H9 (cell line): ENCODE data around the gene EPS8L3. TPM values are rescaled to one million over a fixed set of nuclear protein-coding genes. Genes with fewer than 3 reads are reported as not detected.

Experiments
- DNase-seq: peaks from one replicate; pipeline ENCODE4 v3.0.0-alpha.2; 2017
- H2AFZ ChIP-seq: one replicate; pipeline ENCODE4 v1.6.1; 2013; ENCODE audit warnings: mild to moderate bottlenecking, low read length, control low read depth, moderate library complexity
- H2AK5ac ChIP-seq: 2 replicates; pipeline ENCODE4 v1.6.1; 2013; ENCODE audit warnings: low read length, control low read depth, mixed read lengths; ENCODE audit not compliant: insufficient read length
- H2BK120ac ChIP-seq: one replicate; pipeline ENCODE4 v1.6.1; 2013; ENCODE audit warnings: low read depth, mild to moderate bottlenecking, low read length, control low read depth, inconsistent platforms; ENCODE audit not compliant: poor library complexity, severe bottlenecking
- H2BK12ac ChIP-seq: 2 replicates; pipeline ENCODE4 v1.6.1; 2013; ENCODE audit warnings: low read length, control low read depth, mixed read lengths, low read depth; ENCODE audit not compliant: insufficient read length
- H2BK15ac ChIP-seq: 2 replicates; pipeline ENCODE4 v1.6.1; 2013; ENCODE audit warnings: low read depth, low read length, control low read depth
- H2BK20ac ChIP-seq: one replicate; pipeline ENCODE4 v1.6.1; 2013; ENCODE audit warnings: low read depth, mild to moderate bottlenecking, low read length, control low read depth, inconsistent platforms; ENCODE audit not compliant: poor library complexity, severe bottlenecking
- H2BK5ac ChIP-seq: 2 replicates; pipeline ENCODE4 v1.6.1; 2013; ENCODE audit warnings: low read length, control low read depth, mixed read lengths; ENCODE audit not compliant: insufficient read length
- H3K14ac ChIP-seq: 2 replicates; pipeline ENCODE4 v1.6.1; 2013; ENCODE audit warnings: low read length, control low read depth; ENCODE audit not compliant: insufficient read depth
- H3K18ac ChIP-seq: 2 replicates; pipeline ENCODE4 v1.6.1; 2013; ENCODE audit warnings: low read depth, mild to moderate bottlenecking, mixed read lengths, low read length, control low read depth; ENCODE audit not compliant: insufficient read length
- H3K23ac ChIP-seq: 2 replicates; pipeline ENCODE4 v1.6.1; 2013; ENCODE audit warnings: low read length, control low read depth, mixed read lengths, low read depth; ENCODE audit not compliant: insufficient read length
- H3K23me2 ChIP-seq: 2 replicates; pipeline ENCODE4 v1.6.1; 2013; ENCODE audit warnings: low read depth, mild to moderate bottlenecking, mixed read lengths, low read length, control low read depth; ENCODE audit not compliant: insufficient read length, poor library complexity, severe bottlenecking
- H3K27ac ChIP-seq: 2 replicates; pipeline ENCODE4 v1.5.1; 2013; ENCODE audit warnings: low read length, control low read depth, mixed read lengths, low read depth; ENCODE audit not compliant: insufficient read length
- H3K27me3 ChIP-seq: 2 replicates; pipeline ENCODE4 v1.6.1; 2013; ENCODE audit warnings: low read length, control low read depth, inconsistent platforms; ENCODE audit not compliant: insufficient read depth
- H3K4ac ChIP-seq: 2 replicates; pipeline ENCODE4 v1.6.1; 2013; ENCODE audit warnings: low read depth, mild to moderate bottlenecking, control low read depth, inconsistent platforms, low read length, moderate library complexity
- H3K4me1 ChIP-seq: 2 replicates; pipeline ENCODE4 v1.6.1; 2013; ENCODE audit warnings: low read length, control low read depth, inconsistent platforms; ENCODE audit not compliant: insufficient read depth
- H3K4me2 ChIP-seq: 2 replicates; pipeline ENCODE4 v1.6.1; 2013; ENCODE audit warnings: low read length, control low read depth, mixed read lengths; ENCODE audit not compliant: insufficient read length, insufficient read depth
- H3K56ac ChIP-seq: 2 replicates; pipeline ENCODE4 v1.6.1; 2013; ENCODE audit warnings: low read depth, mild to moderate bottlenecking, mixed read lengths, low read length, control low read depth; ENCODE audit not compliant: insufficient read length
- H3K79me1 ChIP-seq: 2 replicates; pipeline ENCODE4 v1.6.1; 2013; ENCODE audit warnings: low read depth, mild to moderate bottlenecking, moderate library complexity, low read length, control low read depth, inconsistent platforms; ENCODE audit not compliant: insufficient read depth, poor library complexity, severe bottlenecking
- H3K79me2 ChIP-seq: 2 replicates; pipeline ENCODE4 v1.6.1; 2013; ENCODE audit warnings: low read length, control low read depth, inconsistent platforms; ENCODE audit not compliant: insufficient read depth
- H3K9ac ChIP-seq: 2 replicates; pipeline ENCODE4 v1.6.1; 2013; ENCODE audit warnings: low read length, control low read depth, mixed read lengths; ENCODE audit not compliant: insufficient read length; ENCODE audit errors: extremely low read depth
- H3K9me3 ChIP-seq: one replicate; pipeline ENCODE4 v1.6.1; 2013; ENCODE audit warnings: low read depth, low read length, inconsistent platforms; ENCODE audit not compliant: control insufficient read depth
- H3T11ph ChIP-seq: one replicate; pipeline ENCODE4 v1.6.1; 2013; ENCODE audit warnings: mild to moderate bottlenecking, low read length, control low read depth, inconsistent platforms
- H4K20me1 ChIP-seq: one replicate; pipeline ENCODE4 v1.6.1; 2013; ENCODE audit not compliant: control insufficient read depth, insufficient read length, insufficient read depth
- H4K5ac ChIP-seq: 2 replicates; pipeline ENCODE4 v1.6.1; 2013; ENCODE audit warnings: low read depth, mild to moderate bottlenecking, mixed read lengths, low read length, control low read depth; ENCODE audit not compliant: insufficient read length
- H4K8ac ChIP-seq: replicated peaks from 2 replicates; pipeline ENCODE4 v1.6.1; 2013; ENCODE audit warnings: low read length, control low read depth, mixed read lengths, low read depth; ENCODE audit not compliant: insufficient read length
- H4K91ac ChIP-seq: 2 replicates; pipeline ENCODE4 v1.6.1; 2013; ENCODE audit warnings: low read depth, mild to moderate bottlenecking, moderate library complexity, mixed read lengths, low read length, control low read depth; ENCODE audit not compliant: insufficient read length
- H3K27ac Mint-ChIP-seq, 3 experiments: 2 replicates in 2 of 3; 3 replicates in 1 of 3; pipeline ENCODE4 v1.8.0; 2020 to 2021; ENCODE audit warnings: mixed read lengths in 3 of 3, mild to moderate bottlenecking in 1 of 3, moderate library complexity in 1 of 3
- H3K27me3 Mint-ChIP-seq: 2 replicates; pipeline ENCODE4 v1.8.0; 2021; ENCODE audit warnings: low read depth, mild to moderate bottlenecking, moderate library complexity, mixed read lengths
- H3K36me3 Mint-ChIP-seq, 3 experiments: 2 replicates in 2 of 3; 3 replicates in 1 of 3; pipeline ENCODE4 v1.8.0; 2020 to 2021; ENCODE audit warnings: low read depth in 3 of 3, mixed read lengths in 3 of 3; ENCODE audit not compliant: insufficient read depth in 1 of 3
- H3K4me1 Mint-ChIP-seq, 2 experiments: 2 replicates each; pipeline ENCODE4 v1.8.0; 2020; ENCODE audit warnings: mixed read lengths in 2 of 2
- H3K4me3 Mint-ChIP-seq, 2 experiments: 2 replicates in 1 of 2; 3 replicates in 1 of 2; pipeline ENCODE4 v1.8.0; 2020 to 2021; ENCODE audit warnings: mild to moderate bottlenecking in 2 of 2, mixed read lengths in 2 of 2, moderate library complexity in 1 of 2
- H3K9me3 Mint-ChIP-seq, 2 experiments: 2 replicates in 1 of 2; 3 replicates in 1 of 2; pipeline ENCODE4 v1.8.0; 2020; ENCODE audit warnings: mild to moderate bottlenecking in 2 of 2, mixed read lengths in 2 of 2, moderate library complexity in 1 of 2
- CTCF ChIP-seq: fragments of 200-600 bp; sonication (generic); conservative IDR thresholded peaks from 3 replicates; pipeline ENCODE4 v1.8.0; 2021; ENCODE audit warnings: antibody characterized with exemption, mild to moderate bottlenecking
- WGBS: extraction: QIAGEN DNeasy Blood & Tissue Kit; methylation state at CpG from one replicate; pipeline ENCODE4 v1.1.7; 2013; ENCODE audit warnings: missing lambda C conversion rate, low lambda C conversion rate, mixed read lengths; ENCODE audit not compliant: insufficient read length; ENCODE audit errors: extremely low coverage; 5-methylcytosine and 5-hydroxymethylcytosine counted together
- total RNA-seq: library from RNA; stranded (reverse); gene quantifications from 2 replicates; pipeline ENCODE4 v1.2.1, GENCODE V29; 2021

The EPS8L3 gene
- total RNA-seq, 1 experiment from 2014 or later = not detected

DNA sequence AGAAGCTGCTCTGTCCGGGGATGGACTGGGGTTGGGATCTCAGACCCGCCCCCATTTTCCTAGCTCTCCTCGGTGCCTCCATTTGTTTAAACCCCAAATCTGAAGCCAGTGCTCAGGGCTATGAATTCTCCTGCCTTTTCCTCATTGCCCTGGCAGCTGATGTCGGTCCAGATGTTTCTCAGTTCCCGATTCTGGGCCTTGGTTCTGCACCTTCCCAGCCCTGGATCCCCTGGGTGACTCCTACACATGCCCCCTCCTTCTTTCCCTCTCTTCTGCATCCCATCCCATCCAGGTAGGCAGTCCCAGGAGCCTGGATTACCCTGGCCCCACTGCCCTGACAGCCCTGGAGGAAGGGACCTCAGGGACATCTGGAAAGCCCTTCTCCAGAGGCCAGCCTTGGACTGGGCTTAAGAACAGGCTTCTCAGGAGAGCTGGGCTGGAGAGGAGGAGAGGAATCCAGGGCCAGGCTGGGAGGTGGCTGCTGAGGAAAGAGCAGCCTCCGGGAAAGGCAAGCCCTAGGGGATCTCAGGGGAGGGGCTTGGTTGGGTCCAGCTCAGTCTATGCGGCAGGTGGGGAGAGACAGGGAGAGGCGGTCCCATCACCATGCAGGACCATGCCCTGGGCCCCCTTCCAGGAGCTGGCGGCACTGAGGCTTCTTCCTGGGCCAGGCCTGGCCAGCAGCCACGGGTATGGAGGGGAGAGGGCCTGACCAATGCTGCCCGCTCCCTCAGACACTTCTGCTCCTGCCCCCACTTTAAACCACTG, 6.8 kb upstream of the EPS8L3 start:
- no peak overlapping the region for H3K14ac ChIP-seq
- TF ChIP-seq CTCF = no peak
- H3K18ac ChIP-seq = no peak overlapping the region
- no peak overlapping the region for H2BK12ac ChIP-seq
- H4K20me1 ChIP-seq = no peaks in the 10 kb centered on the region
- WGBS = no CpG with 5 or more reads among the region's 11 CpGs
- H3K27me3 ChIP-seq = 0 out of 2 replicates have a peak, but pooled peaks cover 3% of the 10 kb centered on the region
- no peak overlapping the region for H2BK15ac ChIP-seq
- H2BK20ac ChIP-seq = no peak overlapping the region
- no peak overlapping the region for H3K23ac ChIP-seq
- H4K91ac ChIP-seq = no peak overlapping the region
- H4K5ac ChIP-seq = no peak overlapping the region
- no peak overlapping the region for H3K27ac ChIP-seq
- no peaks in the 10 kb centered on the region for H3K4me1 ChIP-seq
- no peak overlapping the region for H4K8ac ChIP-seq
- H3K4me2 ChIP-seq = no peak overlapping the region
- peaks cover 0 to 2% of the 10 kb centered on the region in 2 experiments; a peak in 1 of 4 replicates for H3K4me1 Mint-ChIP-seq
- H2AK5ac ChIP-seq = no peak overlapping the region
- DNase-seq = no peak
- no peak overlapping the region for H2AFZ ChIP-seq
- H3K9ac ChIP-seq = no peak overlapping the region
- H3K9me3 Mint-ChIP-seq = no peaks in the 10 kb centered on the region
- no peaks in the 10 kb centered on the region for H3K79me2 ChIP-seq
- H3K23me2 ChIP-seq = no peaks in the 10 kb centered on the region
- no peaks in the 10 kb centered on the region for H3K36me3 Mint-ChIP-seq
- H2BK5ac ChIP-seq = no peak overlapping the region
- H3K27me3 Mint-ChIP-seq = peaks cover 19% of the 10 kb centered on the region
- no peaks in the 10 kb centered on the region for H3K9me3 ChIP-seq
- no peak overlapping the region; a peak in 1 of 5 replicates for H3K4me3 Mint-ChIP-seq
- H3T11ph ChIP-seq = no peak overlapping the region
- H3K56ac ChIP-seq = no peak overlapping the region
- no peak overlapping the region for H3K4ac ChIP-seq
- H3K79me1 ChIP-seq = no peaks in the 10 kb centered on the region
- H3K27ac Mint-ChIP-seq = no peak overlapping the region
- H2BK120ac ChIP-seq = no peak overlapping the region
